Stimulated activated CD8-positive, alpha-beta memory T cell treated with anti-CD3 and anti-CD28 coated beads, Interleukin-15, amount 100 ng/mL, for 4 hours (primary cell): Measurements from ENCODE around the gene CD209.

Source experiments
- DNase-seq, 2 donors: peaks; one replicate each; pipeline ENCODE4 v3.0.0-alpha.2; 2020; ENCODE audit warnings: low read depth in 2 of 2

Gene CD209

DNA sequence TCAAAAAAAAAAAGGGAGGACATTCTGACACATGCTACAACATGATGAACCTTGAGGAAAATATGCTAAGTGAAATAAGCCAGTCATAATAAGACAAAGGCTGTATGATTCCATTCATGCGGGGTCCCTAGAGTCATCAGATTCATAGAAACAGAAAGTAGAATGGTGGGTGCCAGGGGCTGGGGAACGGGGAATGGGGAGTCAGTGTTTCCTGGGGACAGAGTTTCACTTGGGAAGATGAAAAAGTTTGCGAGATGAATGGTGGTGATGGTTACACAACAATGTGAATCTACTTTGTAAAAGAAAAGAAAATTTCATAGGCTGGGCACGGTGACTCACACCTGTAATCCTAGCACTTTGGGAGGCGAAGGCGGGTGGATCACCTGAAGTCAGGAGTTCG, 9.3 kb downstream of the CD209 start:
- DNase-seq = no peak

GRCh38 chr19:7737215-7737614, 10.1 kb downstream of the CD209 start:
- no peak for DNase-seq

DNA sequence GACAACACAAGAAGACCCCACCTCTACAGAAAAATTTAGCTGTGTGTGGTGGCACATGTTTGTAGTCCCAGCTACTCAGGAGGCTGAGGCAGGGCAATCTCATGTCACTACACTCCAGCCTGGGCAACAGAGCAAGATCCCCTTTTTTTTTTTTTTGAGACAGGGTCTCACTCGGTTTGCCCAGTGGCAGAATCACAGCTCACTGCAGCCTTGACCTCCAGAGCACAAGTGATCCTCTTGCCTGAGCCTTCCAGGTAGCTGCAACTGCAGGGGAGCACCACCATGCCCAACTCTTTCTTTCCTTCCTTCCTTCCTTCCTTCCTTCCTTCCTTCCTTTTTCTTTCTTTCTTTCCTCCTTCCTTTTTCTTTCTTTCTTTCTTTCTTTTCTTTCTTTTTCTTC, 11.2 kb downstream of the CD209 start:
- no peak for DNase-seq

DNA sequence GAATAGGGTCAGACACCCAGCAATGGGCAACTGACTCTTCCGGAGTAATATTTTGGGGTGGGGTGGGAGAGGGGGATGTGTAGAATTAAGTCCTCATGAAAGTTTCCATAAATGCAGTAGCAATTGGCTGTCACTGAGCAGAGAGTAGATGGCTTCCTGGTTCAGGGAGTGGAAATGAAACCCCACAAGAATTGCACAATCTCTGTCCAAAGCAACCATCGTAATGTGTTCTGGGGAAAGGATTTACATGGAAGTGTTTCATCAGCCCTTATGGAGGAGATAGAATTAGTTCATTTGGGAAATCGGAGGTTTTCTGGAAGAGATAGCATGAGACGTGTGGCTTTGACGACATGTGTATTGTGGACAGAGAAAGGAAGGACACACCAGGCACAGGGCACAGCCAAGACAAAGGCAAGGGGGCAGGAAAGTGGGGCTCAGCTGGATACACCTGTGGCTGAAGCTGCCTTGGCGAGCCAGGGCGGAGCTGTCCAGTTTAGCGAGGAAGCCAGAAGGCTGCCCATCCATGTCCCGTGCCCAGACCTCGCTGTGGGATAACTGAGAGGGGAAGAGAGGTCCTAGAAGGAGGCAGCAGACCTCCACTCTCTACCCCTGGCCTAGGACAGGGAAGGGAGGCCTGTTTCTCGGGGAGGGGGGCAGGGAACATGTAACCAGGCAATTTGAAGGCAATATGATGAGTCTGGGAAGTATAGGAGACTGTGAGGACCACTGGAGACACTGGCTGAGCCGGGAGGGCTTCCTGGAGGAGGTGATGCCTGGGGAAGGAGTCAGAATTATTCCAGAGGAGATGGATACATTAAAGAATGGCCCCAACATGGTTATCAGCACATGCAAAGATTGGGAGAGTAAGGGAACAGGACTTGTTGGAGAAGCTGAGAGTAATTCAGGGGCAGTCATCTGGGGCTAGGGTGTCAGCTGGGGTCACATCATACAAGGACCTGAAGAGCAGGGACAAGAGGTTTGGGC, 12.8 kb downstream of the CD209 start:
- no peak for DNase-seq

DNA sequence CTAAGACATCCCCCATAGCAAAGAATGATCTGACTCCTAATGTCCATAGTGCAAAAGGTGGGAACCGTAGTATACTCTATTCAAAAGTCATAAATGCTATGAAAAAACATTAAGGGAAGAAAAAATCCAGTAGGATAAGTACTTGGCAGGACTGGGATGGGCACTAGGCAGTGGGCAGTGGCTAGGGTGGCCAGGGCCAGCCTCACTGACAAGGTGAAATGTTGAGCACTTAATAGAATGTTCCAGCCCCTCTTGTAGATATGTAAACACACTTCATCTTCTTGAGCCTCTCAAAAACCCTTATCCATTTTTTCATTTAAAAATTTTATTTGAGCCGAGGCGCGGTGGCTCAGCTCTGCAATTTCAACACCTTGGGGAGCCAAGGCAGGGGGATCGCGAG, 14.0 kb downstream of the CD209 start:
- DNase-seq = no peak

DNA sequence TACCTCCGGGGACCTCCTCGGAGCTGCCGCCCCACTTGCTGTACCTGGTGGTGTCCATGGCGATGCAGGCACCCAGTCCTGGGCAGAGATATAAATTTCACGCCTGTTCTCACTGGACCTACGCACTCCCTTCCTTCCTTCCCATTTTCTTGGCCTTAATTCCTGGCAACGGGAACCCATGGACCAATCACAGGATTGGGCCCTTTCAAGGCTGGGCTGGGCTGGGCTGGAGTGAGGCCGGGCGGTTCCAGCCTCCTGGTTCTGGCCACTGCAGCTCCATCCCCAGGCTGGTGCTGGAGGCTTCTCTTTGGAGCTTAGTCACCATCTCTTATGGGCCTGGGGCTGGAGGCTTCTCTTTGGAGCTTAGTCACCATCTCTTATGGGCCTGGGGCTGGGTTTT, 15.3 kb downstream of the CD209 start, which contains the start of gene CLEC4G:
TSS of gene CLEC4G (minus strand) at position 66 of the 400 bp plus-strand sequence. CDS start at position 58, 8 bp downstream.
- no peak for DNase-seq

- DNase-seq = no peak
Observed at GRCh38 chr19:7731615-7732014, 15.7 kb downstream of the CD209 start.

GRCh38 chr19:7731218-7731595, 16.1 kb downstream of the CD209 start:
- DNase-seq = no peak

- no peak for DNase-seq
Observed at GRCh38 chr19:7730286-7731217, 16.8 kb downstream of the CD209 start.

DNA sequence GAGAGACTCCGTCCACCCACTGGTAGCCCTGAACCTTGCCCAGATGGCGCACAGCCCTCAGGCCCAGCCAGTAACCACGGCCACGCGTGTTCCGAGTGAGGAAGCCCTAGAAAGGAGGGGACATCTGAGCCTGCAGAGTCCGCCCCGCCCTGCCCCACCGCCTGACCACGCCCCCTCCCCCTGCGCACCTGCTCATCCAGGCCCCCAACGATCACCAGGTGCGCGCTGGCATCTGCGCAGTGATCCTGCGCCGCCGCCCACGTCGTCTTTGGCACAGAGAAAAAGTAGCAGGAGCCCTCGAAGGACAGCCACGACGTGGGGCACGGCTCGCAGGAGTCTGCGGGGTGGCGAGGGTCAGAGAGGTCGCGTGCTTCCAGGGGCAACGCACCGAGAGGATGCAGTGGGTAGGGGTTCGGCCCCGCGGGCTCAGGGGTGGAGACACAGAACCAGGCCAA, 17.5 kb downstream of the CD209 start:
- no peak for DNase-seq

DNA sequence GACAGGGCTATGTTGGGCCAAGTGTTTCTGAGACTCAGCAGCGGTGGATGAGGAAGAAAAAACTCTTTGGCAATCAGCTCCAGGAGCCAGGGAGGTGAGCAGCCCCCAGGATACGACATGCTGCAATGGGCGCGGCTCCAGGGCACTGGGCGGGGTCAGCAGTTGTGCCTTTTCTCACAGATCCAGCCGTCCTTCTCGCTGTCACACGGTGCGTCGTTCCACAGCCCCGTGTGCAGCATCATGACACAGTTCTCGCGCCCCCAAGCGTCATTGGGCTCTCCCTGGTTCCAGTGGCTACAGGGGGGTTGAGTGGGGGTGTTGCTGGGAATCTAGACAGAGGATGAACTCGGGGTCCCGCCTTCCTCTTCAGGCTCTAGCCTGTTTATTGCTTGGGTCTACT, 18.1 kb downstream of the CD209 start:
- no peak for DNase-seq

DNA sequence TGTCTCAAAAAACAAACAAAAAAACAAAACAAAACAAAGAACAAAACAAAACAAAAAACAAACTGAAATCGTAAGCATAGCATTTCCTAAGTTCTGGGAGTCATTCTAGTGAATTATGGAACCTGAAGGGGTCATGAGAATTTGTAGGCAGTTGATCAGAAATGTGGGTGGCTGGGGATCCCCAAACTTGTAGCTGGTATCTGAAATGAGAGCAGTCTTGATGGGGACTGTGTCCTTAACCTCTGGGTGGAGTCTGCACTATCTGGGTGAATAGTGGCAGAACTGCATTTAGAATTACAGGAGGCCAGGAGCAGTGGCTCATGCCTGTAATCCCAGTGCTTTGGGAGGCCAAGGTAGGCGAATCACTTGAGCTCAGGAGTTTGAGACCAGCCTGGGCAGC, 21.5 kb downstream of the CD209 start:
- DNase-seq = no peak

- DNase-seq = no peak
Observed at GRCh38 chr19:7722231-7722651, 25.1 kb downstream of the CD209 start.

GRCh38 chr19:7720351-7720750, 27.0 kb downstream of the CD209 start:
- DNase-seq = no peak

GRCh38 chr19:7718668-7719067, 28.7 kb downstream of the CD209 start:
- no peak for DNase-seq

- DNase-seq = no peak
Observed at GRCh38 chr19:7716762-7717161, 30.6 kb downstream of the CD209 start.

- no peak for DNase-seq
Observed at GRCh38 chr19:7715671-7716070, 31.7 kb downstream of the CD209 start.

- no peak for DNase-seq
Observed at GRCh38 chr19:7710616-7711015, 36.7 kb downstream of the CD209 start.

- DNase-seq = no peak
Observed at GRCh38 chr19:7709932-7710460, 37.3 kb downstream of the CD209 start.

DNA sequence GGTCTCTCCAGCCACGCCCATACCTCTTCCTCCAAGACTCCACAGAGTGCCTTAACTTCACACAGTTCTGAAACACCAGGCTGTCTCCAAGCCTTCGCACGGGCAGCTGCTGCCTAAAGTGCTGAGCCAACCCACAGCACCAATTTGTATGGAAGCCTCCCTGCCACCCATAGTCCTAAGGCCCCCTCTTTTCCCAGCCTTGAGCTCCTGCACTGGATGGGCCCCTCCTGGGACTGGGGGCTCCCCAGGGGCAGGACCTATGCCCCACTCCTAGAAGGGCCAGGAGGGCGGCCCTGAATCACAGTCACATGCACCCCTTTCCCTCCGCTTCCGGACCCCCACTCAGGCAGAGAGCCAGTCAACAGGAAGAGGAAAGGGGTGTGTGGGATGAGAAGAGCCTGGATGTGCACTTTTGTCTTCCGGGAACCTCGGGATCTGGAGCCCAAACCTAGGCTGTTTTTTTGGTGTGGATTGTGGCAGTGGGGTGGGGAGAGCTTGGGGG, 40.3 kb downstream of the CD209 start:
- no peak for DNase-seq

DNA sequence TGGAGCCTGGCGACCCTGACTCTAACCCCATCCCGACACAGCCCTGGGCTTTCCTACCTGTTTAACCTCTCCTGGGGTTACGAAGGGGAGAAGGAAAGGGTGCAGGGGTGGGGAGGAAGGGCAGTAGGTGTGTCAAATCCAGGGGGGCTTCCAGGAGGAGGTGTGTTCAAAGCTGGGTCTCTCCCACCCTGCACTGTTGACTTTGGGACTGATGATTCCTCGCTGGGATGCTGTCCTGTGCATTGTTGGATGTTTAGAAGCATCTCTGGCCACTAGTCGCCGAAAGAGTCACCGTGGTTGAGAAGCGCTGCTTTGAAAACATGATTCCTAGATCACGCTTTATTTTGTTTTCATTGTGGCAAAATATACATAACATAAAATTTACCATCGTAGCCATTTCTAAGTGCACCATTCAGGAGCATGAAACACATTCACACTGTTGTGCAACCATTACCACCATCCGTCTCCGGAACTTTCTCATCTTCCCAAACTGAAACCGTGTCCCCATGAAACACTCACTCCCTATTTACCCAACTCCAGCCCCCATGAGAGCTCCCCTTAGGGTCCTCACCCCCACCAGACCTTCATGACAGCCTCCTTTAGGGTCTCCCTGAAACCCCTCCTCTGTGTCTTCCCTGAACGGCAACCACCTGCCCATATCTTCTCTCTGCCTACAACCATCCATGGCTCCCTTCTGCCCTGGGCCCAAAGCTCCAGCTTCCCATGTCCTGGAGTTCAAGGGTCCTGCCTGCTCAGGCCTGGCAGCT, 41.0 kb downstream of the CD209 start:
- DNase-seq = no peak
